ENCODE measurements around the gene HCAR2. TPM values are rescaled to one million over a fixed set of nuclear protein-coding genes. Genes with fewer than 3 reads are reported as not detected.

The HCAR2 gene

Small RNA genes within 50 kb of the gene (small RNA-seq; reads per million reads assigned to genes)
- not detected for gene AC026333.2 (ENCODE audit: insufficient read depth)
